HG03159 (cell line): Measurements from ENCODE around the gene UBR1.
"Not testable (repeated sequence)": the region's sequence is repeated elsewhere in the genome, so short reads cannot be mapped to it uniquely, and the experiment has no call there.

Experiments
- ATAC-seq: cut with Tn5 transposase; IDR thresholded peaks from one replicate; pipeline ENCODE4 v1.9.1; 2021; ENCODE audit warnings: mild to moderate bottlenecking, moderate library complexity; ENCODE audit not compliant: unreplicated experiment

Gene UBR1

GRCh38 chr15:43105778-43106485 lies at the start of gene UBR1:
UBR1 (minus strand) TSS chr15:43106038; CDS start chr15:43106022, 16 bp downstream.
- ATAC-seq: peak; percentile 80

GRCh38 chr15:43153269-43153668 lies 47.4 kb upstream of the UBR1 start:
- ATAC-seq: no peak

GRCh38 chr15:43151688-43152087 lies 45.9 kb upstream of the UBR1 start:
- ATAC-seq: no peak

GRCh38 chr15:43150191-43150929 lies 44.5 kb upstream of the UBR1 start:
- ATAC-seq: no peak

- ATAC-seq: no peak
Observed at GRCh38 chr15:43146184-43146583, 40.3 kb upstream of the UBR1 start.

GRCh38 chr15:43144512-43144911 lies 38.7 kb upstream of the UBR1 start:
- ATAC-seq: no peak

GRCh38 chr15:43143203-43143941 lies 37.5 kb upstream of the UBR1 start:
- no peak for ATAC-seq

GRCh38 chr15:43135351-43135750 lies 29.5 kb upstream of the UBR1 start:
- no peak for ATAC-seq

GRCh38 chr15:43134157-43134635 lies 28.4 kb upstream of the UBR1 start:
- ATAC-seq: peak; percentile 14

GRCh38 chr15:43133430-43134156 lies 27.8 kb upstream of the UBR1 start, which contains the start of gene TMEM62:
TMEM62 (plus strand) TSS chr15:43133586; CDS start chr15:43133803, 217 bp downstream.
- ATAC-seq: peak; percentile 91

- ATAC-seq: no peak
Observed at GRCh38 chr15:43132830-43133429, 27.1 kb upstream of the UBR1 start.

GRCh38 chr15:43128980-43129335 lies 23.1 kb upstream of the UBR1 start:
- no peak for ATAC-seq

GRCh38 chr15:43128174-43128979 lies 22.5 kb upstream of the UBR1 start:
- ATAC-seq: not testable (repeated sequence)

- ATAC-seq: no peak
Observed at GRCh38 chr15:43127752-43128151, 21.9 kb upstream of the UBR1 start.

- ATAC-seq: no peak
Observed at GRCh38 chr15:43126356-43126755, 20.5 kb upstream of the UBR1 start.

- ATAC-seq: no peak
Observed at GRCh38 chr15:43125100-43125661, 19.3 kb upstream of the UBR1 start.

GRCh38 chr15:43121863-43122262 lies 16.0 kb upstream of the UBR1 start:
- ATAC-seq: no peak

GRCh38 chr15:43118829-43119228 lies 13.0 kb upstream of the UBR1 start:
- ATAC-seq: no peak

GRCh38 chr15:43118286-43118685 lies 12.4 kb upstream of the UBR1 start:
- ATAC-seq: no peak
